SU-DHL-6 (cell line): Measurements from ENCODE around the gene S1PR1.

Experiments
- H2AFZ ChIP-seq: fragments of 200-600 bp; sonication (generic); 2 replicates; pipeline ENCODE4 v1.6.1; 2014; ENCODE audit warnings: low read depth, mild to moderate bottlenecking, moderate library complexity, mixed read lengths, antibody characterized with exemption, low read length; ENCODE audit not compliant: severe bottlenecking
- H3F3A ChIP-seq: fragments of 200-600 bp; shearing (Covaris generic); 2 replicates; pipeline ENCODE4 v1.6.0; 2016; ENCODE audit warnings: antibody characterized with exemption, mild to moderate bottlenecking; ENCODE audit not compliant: insufficient read depth
- H3K27ac ChIP-seq: fragments of 200-600 bp; sonication (generic); 2 replicates; pipeline ENCODE4 v1.5.1; 2016; ENCODE audit warnings: low read depth, mild to moderate bottlenecking, low read length, moderate library complexity, mixed read lengths
- H3K27me3 ChIP-seq: fragments of 200-600 bp; sonication (generic), shearing (Covaris generic); 2 replicates; pipeline ENCODE4 v1.6.0; 2014; ENCODE audit warnings: mild to moderate bottlenecking, low read length
- H3K36me3 ChIP-seq: fragments of 200-600 bp; sonication (generic); 2 replicates; pipeline ENCODE4 v1.6.1; 2014; ENCODE audit warnings: mild to moderate bottlenecking, low read length, mixed read lengths
- H3K4me2 ChIP-seq: fragments of 300-600, 200-600 bp; shearing (Covaris generic), sonication (generic); 2 replicates; pipeline ENCODE4 v1.6.0; 2014; ENCODE audit warnings: low read length, low read depth, mild to moderate bottlenecking; ENCODE audit not compliant: poor library complexity, severe bottlenecking
- H3K4me3 ChIP-seq: fragments of 200-600 bp; sonication (generic); 2 replicates; pipeline ENCODE4 v1.5.1; 2014; ENCODE audit warnings: antibody characterized with exemption, low read length, mild to moderate bottlenecking, mixed read lengths; ENCODE audit not compliant: insufficient read depth, poor library complexity, severe bottlenecking
- H3K79me2 ChIP-seq: fragments of 200-600 bp; sonication (generic); 2 replicates; pipeline ENCODE4 v1.6.1; 2014; ENCODE audit warnings: mild to moderate bottlenecking, low read length, moderate library complexity; ENCODE audit not compliant: insufficient read depth
- H3K9ac ChIP-seq: fragments of 200-600 bp; sonication (generic); 2 replicates; pipeline ENCODE4 v1.7.0; 2014; ENCODE audit warnings: mild to moderate bottlenecking, low read length
- H3K9me2 ChIP-seq: fragments of 200-600 bp; sonication (generic); replicated peaks from 2 replicates; pipeline ENCODE4 v1.6.1; 2014; ENCODE audit warnings: low read length; ENCODE audit not compliant: insufficient read depth
- H3K9me3 ChIP-seq: fragments of 200-600 bp; sonication (generic); 2 replicates; pipeline ENCODE4 v1.6.1; 2014; ENCODE audit warnings: low read length, mixed read lengths; ENCODE audit not compliant: insufficient read depth
- H4K20me1 ChIP-seq: fragments of 200-600 bp; sonication (generic); 2 replicates; pipeline ENCODE4 v1.6.1; 2014; ENCODE audit warnings: low read depth, mild to moderate bottlenecking, antibody characterized with exemption, low read length, moderate library complexity, mixed read lengths
- EZH2phosphoT487 ChIP-seq: fragments of 200-600 bp; sonication (generic), shearing (Covaris generic); conservative IDR thresholded peaks from 2 replicates; pipeline ENCODE4 v1.6.1; 2018; ENCODE audit warnings: mild to moderate bottlenecking, antibody characterized with exemption, low read length, moderate library complexity, mixed read lengths
- TF ChIP-seq, protein P1 (sequence below): fragments of 200-600 bp; sonication (generic); IDR thresholded peaks from one replicate; pipeline ENCODE4 v1.5.1; 2017; ENCODE audit warnings: antibody characterized with exemption, mild to moderate bottlenecking, low read length, moderate library complexity; ENCODE audit not compliant: insufficient read depth, poor library complexity, severe bottlenecking

S1PR1 gene

DNA sequence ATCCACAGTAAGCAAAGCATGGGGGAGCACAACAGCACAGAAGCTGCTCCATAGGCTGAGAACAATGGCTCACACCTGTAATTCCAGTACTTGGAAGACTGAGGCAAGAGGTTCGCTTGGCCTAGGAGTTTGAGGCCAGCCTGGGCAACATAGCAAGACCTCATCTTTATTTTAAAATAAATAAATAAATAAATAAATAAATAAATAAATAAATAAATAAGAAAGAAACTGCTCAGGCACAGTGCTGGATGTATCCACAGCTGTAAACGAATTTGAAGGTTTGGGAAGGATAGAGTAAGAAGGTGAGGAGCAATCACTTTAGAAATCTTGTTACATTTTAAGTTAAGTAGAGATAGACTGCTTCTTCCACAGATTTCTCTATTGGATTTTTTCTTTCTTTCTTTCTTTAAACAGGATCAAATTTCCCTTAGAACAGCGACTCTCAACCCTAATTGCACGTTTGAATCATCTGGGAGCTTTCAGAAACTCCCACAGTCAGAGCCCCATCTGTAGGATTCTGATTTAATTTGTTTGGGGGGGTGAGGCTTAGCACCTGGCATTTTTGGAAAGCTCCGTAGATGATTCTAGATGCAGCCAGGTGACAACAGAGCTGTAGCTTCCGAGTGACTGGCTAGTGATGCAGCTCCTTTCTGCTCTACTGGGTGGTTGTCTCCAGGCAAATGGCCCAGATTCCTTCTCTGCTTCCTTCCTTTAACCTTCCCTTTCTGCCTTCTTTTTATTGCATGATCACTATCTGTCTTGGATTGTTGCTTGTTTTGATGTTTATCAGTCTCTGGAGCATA lies 53.5 kb downstream of the S1PR1 start:
- TF ChIP-seq, protein P1, sequence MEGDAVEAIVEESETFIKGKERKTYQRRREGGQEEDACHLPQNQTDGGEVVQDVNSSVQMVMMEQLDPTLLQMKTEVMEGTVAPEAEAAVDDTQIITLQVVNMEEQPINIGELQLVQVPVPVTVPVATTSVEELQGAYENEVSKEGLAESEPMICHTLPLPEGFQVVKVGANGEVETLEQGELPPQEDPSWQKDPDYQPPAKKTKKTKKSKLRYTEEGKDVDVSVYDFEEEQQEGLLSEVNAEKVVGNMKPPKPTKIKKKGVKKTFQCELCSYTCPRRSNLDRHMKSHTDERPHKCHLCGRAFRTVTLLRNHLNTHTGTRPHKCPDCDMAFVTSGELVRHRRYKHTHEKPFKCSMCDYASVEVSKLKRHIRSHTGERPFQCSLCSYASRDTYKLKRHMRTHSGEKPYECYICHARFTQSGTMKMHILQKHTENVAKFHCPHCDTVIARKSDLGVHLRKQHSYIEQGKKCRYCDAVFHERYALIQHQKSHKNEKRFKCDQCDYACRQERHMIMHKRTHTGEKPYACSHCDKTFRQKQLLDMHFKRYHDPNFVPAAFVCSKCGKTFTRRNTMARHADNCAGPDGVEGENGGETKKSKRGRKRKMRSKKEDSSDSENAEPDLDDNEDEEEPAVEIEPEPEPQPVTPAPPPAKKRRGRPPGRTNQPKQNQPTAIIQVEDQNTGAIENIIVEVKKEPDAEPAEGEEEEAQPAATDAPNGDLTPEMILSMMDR: no peak
- TF ChIP-seq EZH2phosphoT487: no peak
- no peaks in the 10 kb centered on the region for H3F3A ChIP-seq
- no peak overlapping the region for H3K4me2 ChIP-seq
- H3K9me2 ChIP-seq: no peaks in the 10 kb centered on the region
- no peaks in the 10 kb centered on the region for H3K9me3 ChIP-seq
- H3K27ac ChIP-seq: no peak overlapping the region
- no peak overlapping the region for H3K4me3 ChIP-seq
- H3K27me3 ChIP-seq: no peaks in the 10 kb centered on the region
- no peaks in the 10 kb centered on the region for H3K36me3 ChIP-seq
- no peaks in the 10 kb centered on the region for H3K79me2 ChIP-seq
- H4K20me1 ChIP-seq: no peaks in the 10 kb centered on the region
- no peak overlapping the region for H3K9ac ChIP-seq
- H2AFZ ChIP-seq: no peak overlapping the region
